ENCODE results near the gene SMG6. TPM values are rescaled to one million over a fixed set of nuclear protein-coding genes. Genes with fewer than 3 reads are reported as not detected.
A peak's percentile ranks its signal among the peaks of the same experiment; 100 is the strongest.

The SMG6 gene
- total RNA-seq, 2 donors from 2014 or later = 27.8 to 29.4 TPM

DNA sequence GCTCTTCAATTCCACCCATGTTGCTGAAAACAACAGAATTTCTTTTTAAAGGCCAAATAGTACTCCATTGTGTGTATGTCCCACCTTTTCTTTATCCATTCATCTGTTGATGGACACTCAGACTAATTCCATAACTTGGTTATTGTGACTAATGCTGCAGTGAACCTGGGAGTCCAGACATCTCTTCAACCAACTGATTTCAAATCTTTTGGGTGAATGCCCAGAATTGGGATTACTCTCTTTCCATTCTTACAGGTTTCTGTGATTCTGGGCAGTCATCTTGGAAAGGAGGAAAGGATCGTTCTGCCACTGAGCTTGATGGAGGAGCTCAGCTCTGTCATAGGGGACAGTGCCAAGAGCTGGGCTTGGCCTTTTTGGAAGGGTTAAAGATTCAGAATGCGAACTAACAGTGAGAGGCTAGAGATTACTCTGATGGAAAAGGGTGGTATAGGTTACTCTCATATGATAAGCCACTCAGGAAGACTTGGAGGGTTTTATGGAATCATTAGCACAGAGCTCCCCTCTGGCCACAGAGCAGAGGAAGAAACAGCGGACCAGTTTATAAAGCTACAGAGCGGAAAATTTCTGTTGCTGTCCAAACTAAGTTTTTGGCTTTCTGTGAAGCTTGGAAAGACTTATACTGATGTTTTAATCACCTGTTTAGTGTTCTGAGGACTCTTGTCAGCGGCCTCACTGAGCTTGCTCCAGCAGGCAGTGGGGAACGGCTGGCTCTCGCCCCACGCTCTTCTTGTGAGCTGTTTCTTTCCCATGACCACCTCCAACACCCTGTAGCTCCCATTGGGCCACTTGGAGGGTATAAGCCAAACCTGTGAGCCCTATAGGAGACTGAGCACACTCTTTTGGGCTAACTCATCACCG, 200.4 kb downstream of the SMG6 start:
- ATAC-seq (no peak), DNase-seq (no peak)
- intact Hi-C loops (cut with DNase I, micrococcal nuclease) = no loop called here

DNA sequence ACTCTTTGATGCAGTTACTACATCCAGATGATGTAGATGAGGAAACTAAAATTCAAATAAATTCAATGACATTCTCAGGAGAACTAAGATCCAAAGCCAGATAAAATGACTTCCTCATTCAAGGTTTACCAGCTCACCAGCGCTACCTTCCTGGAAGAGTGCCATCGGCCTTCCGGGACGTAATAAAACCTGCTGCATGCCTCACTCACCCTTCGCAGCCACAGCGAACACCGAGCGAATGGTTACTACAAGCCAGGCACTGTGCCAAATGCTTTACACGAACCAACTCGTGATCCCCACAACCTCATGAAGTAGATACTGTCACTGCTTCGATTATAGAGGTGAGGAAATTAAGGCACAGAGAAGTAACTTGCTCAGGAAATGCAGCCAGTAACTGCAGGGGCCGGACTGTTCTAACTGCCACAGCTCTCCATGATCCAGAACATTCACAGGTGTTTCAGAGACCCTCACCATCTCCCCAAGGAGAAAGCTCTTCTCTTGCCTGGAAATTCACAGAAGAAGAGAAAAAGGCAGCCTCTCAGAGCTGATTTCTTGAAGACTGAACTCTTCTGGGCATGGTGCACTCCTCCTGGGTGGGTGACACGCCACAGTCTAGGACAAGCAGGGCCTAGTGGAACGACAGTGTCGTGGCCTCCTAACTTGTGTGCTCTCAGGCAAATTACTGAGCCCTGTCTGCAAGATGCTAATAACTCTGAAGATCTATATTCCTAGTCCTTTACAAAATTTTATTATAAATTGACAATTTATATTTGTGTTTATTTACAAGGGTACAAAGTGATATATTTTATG, 201.9 kb downstream of the SMG6 start:
- ATAC-seq (peak; percentile 97), DNase-seq (peak; percentile 94 to 97)
- intact Hi-C loops (cut with DNase I, micrococcal nuclease) = no loop called here

DNA sequence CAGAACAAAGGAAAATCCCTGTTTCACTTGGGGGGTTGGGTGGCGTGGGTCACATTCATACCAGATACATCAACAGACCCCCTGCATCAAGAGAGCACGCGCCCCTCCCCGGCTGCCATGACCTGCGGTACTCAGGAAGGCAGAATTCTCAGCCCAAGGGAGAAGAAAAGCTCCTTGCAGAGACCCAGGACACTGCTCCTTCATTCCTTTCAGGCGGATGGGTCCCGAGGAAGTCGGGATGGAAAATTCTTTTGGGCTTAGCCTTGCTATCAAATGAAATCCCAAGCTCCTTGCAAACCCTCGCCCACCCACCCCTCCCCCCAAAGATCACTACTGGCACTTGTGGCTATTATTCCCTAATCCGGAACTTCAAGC, 208.1 kb downstream of the SMG6 start:
- intact Hi-C loops (cut with DNase I, micrococcal nuclease) = no loop called here
- ATAC-seq = no peak
- no peak for DNase-seq

DNA sequence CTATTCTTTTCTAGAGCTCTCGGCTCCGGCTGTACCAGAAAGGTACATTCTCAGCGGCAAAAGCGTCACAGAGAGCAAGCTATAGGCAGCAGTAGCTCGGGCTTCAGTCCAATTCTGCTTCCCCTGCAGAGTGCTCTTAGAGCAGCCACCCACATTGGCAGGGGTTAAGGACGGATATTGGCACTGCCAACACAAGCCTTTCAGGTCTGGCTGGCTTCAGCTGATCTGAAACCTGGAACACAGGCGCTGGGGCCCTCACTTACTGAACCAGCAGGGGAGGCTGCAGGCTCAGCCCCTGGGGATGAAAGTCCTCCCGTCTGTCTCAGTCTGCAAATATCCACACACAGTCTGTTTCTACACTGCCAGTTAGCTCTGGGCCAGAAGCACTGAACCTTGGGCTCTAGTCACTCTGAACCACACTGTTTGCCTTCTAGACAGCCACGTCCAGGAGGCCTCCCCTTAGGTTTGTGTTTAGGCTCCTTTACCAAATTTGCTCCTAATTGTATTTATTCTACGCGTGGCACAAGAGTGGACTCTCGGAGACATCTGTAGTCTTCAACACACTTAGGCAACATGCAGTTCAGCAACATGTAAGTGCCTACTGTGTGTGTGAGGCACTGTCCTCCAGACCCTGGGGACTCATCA, 208.6 kb downstream of the SMG6 start:
- ATAC-seq (peak; percentile 41), DNase-seq (no peak)
- intact Hi-C loops (cut with DNase I, micrococcal nuclease) = no loop called here

DNA sequence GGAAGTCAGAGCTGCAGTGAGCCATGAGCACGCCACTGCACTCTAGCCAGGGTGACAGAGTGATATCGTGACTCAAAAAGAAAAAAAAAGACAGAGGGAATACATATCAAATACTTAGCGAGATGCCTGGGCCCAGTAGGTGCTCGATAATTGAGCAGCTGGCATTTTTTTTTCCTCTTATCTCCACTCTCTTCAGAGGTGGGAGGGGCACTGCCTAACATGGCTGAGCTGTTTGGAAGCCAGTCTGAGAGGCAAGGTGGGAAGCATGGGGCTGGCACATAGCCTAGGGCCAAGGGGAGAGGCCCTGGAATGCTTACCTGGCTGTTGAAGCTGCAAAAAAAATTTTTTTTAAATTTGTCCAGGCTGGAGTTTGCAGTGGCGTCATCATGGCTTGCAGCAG, 210.2 kb downstream of the SMG6 start:
- intact Hi-C loops (cut with DNase I, micrococcal nuclease) = no loop called here
- DNase-seq (no peak), ATAC-seq (peak; percentile 34)

DNA sequence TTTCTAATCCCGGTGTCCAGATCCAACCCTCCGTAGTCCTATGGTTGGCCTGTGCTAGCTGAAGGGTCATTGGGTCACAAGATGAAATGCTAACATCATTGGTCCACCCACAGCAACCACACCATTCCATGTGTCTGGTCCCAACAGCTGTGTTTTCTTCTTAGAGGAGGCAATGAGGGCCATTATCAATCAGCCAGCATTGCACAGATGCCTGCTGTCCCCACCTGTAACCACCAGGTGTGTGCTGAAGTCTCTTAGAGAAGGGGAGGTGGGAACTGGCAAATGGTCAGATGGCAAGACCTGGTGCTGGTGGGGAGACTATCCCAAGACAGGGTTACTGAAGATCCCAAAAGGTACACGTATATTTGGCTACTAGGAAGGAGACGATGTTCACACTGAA, 211.3 kb downstream of the SMG6 start:
- intact Hi-C loops (cut with DNase I, micrococcal nuclease) = no loop called here
- no peak for DNase-seq
- ATAC-seq = no peak

DNA sequence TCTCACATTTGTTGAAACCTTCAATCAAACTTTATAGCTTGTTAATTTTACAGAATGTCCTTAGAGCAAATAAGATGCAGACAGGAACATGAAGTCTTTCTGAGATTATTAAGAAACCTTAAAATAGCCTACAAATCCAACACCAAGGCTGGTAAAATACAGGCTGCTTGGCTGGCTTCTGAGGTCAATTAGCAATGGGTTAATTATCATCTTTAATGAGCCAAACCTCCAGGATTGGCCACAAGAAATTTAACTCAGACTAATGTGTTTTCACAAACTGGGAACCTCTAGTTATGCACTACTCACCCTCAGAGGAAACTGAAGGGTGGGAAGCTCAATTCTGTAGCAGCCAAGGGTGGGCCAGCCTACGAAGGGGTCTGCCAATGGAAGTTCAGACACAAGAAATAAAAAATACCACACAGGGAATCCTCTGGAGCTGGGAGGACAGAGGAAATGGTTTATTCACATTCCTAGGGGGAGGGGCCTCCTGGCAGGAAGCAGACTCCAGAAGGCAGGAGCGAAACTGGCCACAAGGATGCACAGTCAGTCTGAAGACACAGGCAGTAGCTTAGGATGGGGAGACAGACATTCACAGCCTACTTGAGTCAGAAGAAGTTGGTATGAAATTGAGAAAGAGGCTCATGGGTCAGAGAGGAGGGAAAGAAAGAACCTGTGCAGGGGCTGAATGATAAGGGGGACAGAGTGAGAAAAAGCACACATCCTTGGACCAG, 212.6 kb downstream of the SMG6 start:
- intact Hi-C loops (cut with DNase I, micrococcal nuclease) = no loop called here
- peak in 1 of 2 donors; percentile 54 for DNase-seq
- ATAC-seq = no peak

DNA sequence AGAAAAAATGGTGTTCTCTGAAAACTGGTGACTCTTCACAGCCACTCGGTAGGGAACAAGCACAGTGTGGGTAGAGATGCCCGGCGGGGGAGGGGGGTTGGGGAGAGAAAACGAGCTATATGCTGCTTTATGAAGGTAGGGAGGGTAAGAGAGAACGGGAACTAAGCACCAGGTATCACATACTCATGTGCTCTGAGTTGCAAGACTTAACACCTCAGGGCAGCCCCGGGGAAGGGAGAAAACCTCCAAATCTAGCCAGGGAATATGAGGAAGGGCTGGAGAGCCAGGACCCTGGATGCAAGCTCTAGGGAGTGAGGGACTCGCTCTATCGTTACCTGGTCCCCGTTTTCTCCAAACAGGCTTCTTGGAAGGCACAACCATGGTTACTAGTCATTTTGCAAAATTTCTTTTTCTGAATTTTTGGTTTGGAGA, 213.4 kb downstream of the SMG6 start:
- intact Hi-C loops (cut with DNase I, micrococcal nuclease) = no loop called here
- ATAC-seq (no peak), DNase-seq (no peak)

DNA sequence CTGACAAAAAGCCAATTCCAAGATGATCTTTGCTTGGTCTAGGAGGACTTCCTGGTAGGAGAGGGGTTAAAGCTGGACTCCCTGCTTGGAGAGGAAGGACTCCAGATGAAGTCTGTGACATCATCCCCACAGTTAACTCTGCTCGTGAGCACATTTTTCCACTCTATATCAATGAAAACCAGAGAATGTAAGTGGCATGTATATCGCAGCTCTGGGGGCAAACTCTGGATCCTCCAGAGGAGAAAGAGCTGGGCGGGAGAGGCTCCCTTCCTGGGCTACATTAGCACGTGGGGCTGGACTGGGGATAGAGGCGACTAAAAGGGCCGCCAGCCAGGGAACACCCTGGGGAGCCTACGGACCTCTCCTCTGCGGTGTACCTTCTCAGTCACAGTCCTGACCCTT, 214.6 kb downstream of the SMG6 start:
- ATAC-seq (no peak), DNase-seq (no peak)
- intact Hi-C loops (cut with DNase I, micrococcal nuclease) = no loop called here

DNA sequence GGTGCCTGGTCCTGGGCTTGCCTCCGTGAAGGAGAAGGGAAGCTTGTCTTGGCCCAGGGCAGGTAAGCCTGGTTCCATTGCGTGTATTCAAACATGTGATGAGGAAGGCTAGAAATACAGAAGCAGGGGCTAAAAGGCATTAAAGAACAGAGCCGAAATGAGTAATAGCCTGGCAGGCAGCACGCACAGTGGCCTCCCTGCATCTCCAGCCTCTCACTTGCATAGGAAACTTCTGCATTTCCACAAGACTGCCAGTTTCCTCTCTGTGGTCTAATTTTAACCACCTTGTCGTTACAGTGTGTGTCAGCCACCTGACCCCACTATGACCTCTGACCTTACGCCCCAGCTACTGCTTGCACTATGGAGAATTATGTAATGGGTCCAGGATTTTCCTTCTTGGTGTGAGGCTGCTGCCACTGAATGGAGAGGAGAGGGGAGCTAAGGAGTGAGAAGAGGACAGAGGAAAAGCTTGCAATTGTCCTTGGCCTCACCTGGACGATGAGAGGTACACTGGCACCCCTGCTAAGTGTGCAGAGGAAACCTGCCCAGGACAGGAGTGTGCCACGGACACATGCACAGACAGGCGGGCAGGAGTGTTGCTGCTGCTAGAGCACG, 215.9 kb downstream of the SMG6 start:
- intact Hi-C loops (cut with DNase I, micrococcal nuclease) = no loop called here
- DNase-seq (peak; percentile 50 to 56), ATAC-seq (no peak)

DNA sequence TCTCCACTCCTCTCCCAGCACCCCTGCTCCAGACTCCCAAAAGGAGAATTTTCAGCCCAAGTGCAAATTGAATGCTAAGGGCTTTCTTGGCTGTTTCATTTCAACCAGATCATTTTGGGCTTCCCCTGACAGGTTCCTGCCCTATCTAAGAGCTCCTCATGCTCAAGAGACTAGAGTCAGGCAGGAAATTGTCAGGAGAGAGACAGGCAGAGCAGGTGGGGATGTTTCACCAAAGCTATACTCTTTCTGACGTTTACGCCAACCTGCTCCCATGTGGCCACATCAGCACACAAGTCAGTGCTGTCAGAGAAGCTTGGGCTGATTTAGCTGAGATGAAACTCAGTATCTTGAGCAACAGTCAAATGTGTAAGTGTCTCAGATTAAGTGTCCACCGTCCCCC, 217.3 kb downstream of the SMG6 start:
- intact Hi-C loops (cut with DNase I, micrococcal nuclease) = no loop called here
- ATAC-seq (no peak), DNase-seq (no peak)

DNA sequence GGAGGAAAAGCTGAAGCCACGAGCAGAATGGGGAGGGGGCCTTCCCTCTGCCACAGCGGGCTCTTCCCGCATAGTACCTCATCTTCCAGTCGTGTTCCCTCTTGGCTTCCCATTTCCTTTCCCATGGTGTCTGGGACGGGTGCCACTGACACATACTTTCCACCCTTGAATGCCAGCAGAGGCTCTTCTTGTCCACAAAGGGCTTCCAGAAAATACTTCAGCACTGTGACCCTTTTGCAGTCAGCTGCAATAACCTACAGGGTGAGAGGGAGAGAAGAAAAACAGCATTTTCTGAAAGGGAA, 218.0 kb downstream of the SMG6 start:
- no peak for ATAC-seq
- no peak for DNase-seq
- intact Hi-C loops (cut with DNase I, micrococcal nuclease) = no loop called here

DNA sequence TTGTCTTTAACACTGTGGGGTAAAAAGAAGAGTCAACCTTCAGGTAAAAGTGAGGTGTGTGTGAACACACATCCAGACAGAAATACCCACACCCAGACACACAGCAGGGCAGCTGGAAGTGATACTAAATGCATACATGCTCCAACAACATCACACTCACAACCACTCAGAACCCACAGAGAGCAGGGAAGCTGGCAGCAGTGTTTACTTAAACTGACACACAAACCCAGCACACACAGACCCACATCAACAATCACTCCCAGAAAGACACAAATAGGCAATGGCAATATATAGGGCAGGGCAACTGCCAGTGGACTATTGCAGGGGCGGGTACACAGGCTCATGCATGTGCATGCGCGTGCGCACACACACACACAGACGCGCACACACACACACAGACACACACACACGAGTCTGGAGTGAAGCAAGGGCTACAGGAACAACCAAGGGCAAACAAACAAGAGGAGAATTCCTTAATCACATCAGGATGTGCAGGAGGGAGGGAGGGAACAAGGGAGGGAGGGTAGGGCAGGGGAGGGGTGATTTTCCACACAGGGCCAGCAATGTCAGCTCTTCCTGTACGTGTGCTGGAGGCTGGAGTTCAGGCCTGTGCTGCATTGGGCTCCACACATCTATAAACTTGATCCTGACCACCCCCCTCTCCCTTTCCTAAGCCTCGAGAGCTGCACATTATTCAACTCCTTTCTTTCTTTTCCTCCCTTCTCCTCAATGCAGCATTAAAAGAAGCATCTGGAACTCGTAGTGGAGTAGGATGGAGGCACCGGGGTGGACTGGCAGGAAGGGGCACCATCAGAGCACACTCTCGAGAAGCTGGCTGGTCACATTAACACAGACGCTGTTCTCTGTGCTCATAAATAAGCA, 218.6 kb downstream of the SMG6 start:
- intact Hi-C loops (cut with DNase I, micrococcal nuclease) = no loop called here
- ATAC-seq = peak; percentile 79
- DNase-seq = peak; percentile 83 to 87

DNA sequence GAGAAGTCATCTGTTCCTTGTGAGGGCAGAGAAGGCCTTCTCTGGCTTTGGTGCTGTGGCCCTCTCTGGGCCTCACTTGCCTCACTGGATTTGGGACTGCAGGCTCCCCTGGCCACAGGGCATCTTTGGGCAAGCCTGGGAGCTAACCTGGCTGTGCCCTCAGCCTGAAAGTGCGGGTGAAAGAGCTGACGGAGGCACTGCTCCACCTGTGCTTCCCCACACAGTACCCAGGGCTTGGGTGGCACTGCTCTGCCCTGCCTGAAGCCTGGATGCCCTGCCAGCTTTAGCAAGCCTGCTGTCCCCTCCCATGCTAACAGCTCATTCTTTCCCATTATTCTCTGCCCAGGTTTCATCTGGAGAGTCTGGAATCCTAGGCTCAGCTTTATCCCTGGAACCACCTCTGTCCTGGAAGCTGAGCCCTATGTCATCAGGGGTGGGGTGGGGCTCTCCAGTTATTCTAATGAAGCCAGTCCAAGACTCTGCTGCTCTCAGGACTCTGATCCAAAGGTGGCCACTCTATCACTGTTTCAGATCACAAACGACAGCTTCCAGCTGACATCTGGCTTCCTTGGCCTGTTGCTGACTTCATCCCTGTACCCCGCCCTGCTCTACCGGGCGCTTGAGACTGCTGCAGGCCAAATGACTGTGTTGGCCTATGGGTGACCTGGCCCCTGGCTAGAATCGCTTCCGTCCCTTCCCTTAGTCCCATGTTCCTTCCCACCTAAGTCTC, 219.4 kb downstream of the SMG6 start:
- ATAC-seq (peak; percentile 76), DNase-seq (peak; percentile 69 to 83)
- intact Hi-C loops (cut with DNase I, micrococcal nuclease) = no loop called here

DNA sequence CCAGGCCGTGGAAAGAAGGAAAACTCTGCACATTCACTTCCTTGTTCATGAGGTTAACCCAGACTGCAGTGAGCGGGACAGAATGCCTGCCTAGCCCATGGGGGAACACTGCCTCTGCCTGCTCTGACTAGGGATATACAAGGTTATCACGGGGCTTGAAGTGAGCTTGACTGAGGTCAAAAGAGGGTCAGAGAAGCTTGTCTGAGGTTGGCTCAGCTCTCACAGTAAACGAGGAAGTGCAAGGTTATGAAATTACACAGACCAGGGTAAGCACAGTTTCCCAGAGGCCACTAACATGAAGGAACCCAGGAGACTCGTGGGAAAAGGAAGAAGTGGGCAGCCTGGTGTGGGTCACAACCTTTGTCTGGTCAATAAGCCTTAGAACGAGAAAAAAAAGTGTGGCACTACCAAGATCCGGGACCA, 220.0 kb downstream of the SMG6 start:
- peak in 1 of 2 donors; percentile 66 for DNase-seq
- ATAC-seq = peak; percentile 31
- intact Hi-C loops (cut with DNase I, micrococcal nuclease) = no loop called here

DNA sequence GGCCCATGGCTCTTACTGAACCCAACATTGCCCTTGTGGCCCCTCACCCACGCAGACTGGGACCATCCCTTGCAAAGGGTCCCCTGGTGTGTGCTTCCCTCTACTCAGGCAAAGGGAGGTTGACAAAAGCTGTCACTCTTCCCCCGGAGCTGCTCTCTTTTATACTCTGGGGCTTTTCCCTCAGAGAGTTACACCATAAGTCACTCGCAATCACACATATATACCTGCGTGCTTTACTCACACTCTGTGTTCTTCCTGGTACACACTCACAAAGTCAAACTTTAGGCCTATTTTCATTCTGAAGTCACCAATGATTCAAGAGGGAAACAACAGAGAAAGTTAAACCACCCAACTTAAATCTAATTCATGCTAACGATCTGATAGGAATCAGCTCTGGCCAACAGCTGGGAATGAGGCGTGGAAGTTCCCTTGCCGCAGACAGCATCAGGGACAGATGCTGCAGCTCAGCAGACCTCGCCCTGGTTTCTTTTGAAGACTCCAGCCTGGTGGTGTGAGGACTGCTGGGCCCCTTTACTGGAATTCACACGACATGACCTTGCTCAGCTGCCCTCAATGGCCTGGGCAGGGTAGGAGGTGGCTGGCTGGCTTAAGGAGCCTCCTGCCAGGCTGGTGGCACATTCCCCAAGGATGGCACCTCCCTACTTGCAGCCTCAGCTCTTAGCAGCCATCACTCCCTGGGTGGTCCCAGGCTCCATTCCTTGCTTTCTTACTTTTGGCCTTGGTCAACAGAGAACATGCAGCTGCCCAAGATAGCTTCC, 221.4 kb downstream of the SMG6 start:
- ATAC-seq (no peak), DNase-seq (no peak)
- intact Hi-C loops (cut with DNase I, micrococcal nuclease) = no loop called here

All from left colon (tissue), 2 donors.